ENCODE results near the gene PET100.

The PET100 gene

DNA sequence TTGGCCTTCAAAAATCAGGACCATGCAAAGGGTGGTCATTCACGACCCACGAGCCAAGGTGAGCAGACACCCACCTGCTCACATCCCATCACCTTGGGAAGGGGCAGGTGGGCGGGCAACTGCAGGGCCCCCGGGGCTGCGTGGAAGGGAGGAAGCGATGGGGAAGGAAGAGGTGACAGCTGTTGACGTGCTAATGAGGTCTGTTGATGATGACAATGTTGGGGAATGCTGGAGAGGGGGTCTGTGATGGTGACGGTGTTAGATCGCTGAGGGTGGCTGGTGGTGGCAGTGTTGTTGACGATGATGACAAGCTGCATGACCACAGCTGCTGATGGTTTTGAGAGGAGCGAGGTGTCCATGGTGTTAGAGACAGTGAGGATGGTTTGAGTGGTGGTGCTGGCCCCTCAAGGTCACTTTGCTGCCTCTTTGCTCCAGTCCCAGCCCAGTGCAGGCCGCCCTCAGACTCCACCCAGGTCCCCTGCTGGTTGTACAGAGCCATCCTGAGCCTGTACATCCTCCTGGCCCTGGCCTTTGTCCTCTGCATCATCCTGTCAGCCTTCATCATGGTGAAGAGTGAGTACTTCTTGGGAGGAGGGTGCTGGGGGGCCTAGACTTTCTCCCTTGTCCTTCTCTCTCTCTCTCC lies 48.2 kb downstream of the PET100 start:
- in situ Hi-C loops (cut with HindIII; ENCODE audit: low sequenced_read_pairs): no loop called here

DNA sequence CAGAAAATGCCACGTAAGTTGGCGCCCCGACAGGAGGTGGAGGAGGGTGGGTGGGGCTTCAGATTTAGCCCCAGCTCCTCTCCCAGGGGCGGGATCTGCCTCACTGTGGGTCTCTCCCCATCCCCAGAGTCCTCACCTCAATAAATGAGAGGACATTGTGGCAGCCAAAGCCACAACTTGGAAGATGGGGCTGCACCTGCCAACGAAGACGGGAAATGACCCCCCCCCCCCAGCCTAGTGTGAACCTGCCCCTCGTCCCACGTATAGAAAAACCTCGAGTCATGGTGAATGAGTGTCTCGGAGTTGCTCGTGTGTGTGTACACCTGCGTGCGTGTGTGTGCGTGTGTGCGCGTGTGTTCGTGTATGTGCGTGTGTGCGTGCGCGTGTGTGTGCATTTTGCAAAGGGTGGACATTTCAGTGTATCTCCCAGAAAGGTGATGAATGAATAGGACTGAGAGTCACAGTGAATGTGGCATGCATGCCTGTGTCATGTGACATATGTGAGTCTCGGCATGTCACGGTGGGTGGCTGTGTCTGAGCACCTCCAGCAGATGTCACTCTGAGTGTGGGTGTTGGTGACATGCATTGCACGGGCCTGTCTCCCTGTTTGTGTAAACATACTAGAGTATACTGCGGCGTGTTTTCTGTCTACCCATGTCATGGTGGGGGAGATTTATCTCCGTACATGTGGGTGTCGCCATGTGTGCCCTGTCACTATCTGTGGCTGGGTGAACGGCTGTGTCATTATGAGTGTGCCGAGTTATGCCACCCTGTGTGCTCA lies 49.6 kb downstream of the PET100 start:
- in situ Hi-C loops (cut with HindIII; ENCODE audit: low sequenced_read_pairs): no loop called here

DNA sequence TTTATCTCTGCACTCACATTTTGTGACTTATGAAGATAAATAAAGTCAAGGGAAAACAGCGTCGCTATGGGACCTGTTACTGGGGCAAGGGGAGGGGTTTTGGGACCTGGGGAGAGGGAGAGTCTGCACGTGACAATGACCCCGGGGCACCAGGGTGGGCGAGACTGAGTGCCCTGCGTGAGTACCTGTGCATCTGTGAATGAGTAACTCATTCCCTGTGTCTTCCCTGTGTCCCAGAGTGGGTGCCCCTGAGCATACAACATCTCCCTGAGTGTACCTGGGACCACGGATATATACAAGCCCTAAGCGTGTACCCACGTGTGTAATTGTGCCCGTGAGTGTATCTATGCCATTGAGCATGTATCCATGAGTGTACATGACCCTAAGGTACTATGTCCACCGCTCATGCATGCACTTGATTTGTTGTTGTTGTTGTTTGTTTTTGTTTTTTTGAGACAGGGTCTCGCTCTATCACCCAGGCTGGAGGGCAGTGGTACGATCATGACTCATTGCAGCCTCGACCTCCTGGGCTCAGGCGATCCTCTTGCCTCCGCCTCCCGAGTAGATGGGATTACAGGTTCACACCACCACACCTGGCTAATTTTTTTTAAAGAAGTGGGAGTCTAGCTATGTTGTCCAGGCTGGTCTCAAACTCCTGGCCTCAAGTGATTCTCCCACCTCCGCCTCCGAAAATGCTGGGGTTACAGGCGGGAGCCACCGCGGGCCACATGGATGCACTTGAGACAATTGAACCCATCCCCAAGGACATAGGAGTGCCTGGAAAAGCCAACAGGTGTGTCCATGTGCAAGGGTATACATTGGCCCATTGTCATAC lies 50.4 kb downstream of the PET100 start:
- in situ Hi-C loops (cut with HindIII; ENCODE audit: low sequenced_read_pairs): no loop called here

DNA sequence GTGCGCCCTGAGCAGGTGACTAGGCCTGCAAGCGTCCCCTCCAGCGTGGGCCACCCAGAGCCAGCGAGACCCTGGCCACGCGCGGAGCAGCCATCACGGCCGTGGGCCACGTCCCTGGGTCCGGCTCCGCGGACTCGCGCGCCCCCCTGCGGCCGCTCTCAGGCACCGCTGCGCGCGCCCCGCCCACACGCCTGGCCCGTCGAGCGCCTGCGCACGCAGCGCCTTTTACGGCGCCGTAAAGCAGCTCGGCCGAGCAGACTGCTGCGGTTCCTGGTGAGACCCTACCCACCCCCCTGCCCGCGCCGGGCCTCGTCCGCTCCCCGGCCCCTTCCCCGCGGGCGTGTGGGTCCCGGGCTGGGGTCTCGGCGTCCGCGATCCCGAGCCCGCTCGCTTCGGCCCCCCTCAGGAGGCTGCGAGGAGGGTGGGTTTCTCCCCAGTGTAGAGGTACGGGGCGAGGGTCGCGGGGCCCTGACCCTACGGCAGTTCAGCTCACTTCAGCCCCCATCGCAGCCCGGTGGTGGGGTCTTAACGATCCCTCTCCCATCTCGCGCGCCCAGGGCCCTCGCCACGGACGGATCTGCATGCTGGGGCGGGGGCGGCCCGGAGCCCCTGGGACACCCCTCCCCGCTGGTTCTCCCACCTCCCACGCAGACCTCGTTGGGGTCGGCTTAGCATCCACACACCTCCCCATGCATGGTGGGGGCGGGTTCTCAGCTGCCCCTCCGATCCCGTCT lies 51.2 kb downstream of the PET100 start, which contains the start of gene TRAPPC5:
TRAPPC5 (plus strand) TSS at position 228 of the 734 bp plus-strand sequence. CDS start 1,421 bp downstream, outside the sequence.
- in situ Hi-C loops (cut with HindIII; ENCODE audit: low sequenced_read_pairs): no loop called here

Data from DLD1 (cell line).